Upper lobe of left lung (tissue), 4 donors: ENCODE results near the gene TSACC.

Source experiments
- EP300 ChIP-seq, 4 donors: sonication (generic); formaldehyde crosslinking; IDR thresholded peaks; one replicate each; pipeline ENCODE4 v1.5.1; 2017; ENCODE audit warnings: antibody characterized with exemption in 4 of 4, control low read depth in 2 of 4
- POLR2A ChIP-seq, 4 donors: fragments of 450-650 bp; IDR thresholded peaks; one replicate each; pipeline ENCODE4 v1.5.1; 2016 to 2017; ENCODE audit warnings: antibody characterized with exemption in 4 of 4, mild to moderate bottlenecking in 2 of 4
- POLR2AphosphoS5 ChIP-seq, 2 donors: sonication (generic); formaldehyde crosslinking; IDR thresholded peaks; one replicate each; pipeline ENCODE4 v1.5.1; 2017; ENCODE audit warnings: antibody characterized with exemption in 2 of 2
- TF ChIP-seq, protein P1 (sequence below), 6 experiments: fragments of 450-650 bp in 4 of 6; fragments of 200-600 bp in 2 of 6; sonication (generic) in 2 of 6; IDR thresholded peaks; one replicate each; pipeline ENCODE4 v1.5.1; 2016 to 2019; ENCODE audit warnings: antibody characterized with exemption in 6 of 6

DNA sequence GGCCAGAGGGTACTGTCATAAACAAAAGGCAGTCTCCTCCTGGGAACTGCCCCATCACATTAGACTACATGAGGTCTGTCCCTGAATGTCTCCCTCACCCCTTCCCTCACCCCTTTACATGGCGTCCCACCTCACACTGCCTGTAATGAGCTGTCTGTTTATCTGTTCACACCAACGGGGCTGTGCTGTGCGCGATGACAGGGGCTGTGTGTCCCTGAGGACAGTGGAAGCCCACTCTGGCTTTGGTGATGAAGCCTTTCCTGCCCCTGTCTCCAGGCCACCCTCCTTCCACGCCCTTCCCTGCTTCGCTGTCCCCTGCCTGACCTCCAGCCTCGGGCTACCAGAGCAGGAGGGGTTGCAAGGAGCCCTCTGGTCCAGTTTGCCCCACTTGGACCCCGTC, 53.4 kb downstream of the TSACC start:
- TF ChIP-seq EP300 (IDR thresholded peaks at IDR 0.05) = no peak
- TF ChIP-seq, protein P1, sequence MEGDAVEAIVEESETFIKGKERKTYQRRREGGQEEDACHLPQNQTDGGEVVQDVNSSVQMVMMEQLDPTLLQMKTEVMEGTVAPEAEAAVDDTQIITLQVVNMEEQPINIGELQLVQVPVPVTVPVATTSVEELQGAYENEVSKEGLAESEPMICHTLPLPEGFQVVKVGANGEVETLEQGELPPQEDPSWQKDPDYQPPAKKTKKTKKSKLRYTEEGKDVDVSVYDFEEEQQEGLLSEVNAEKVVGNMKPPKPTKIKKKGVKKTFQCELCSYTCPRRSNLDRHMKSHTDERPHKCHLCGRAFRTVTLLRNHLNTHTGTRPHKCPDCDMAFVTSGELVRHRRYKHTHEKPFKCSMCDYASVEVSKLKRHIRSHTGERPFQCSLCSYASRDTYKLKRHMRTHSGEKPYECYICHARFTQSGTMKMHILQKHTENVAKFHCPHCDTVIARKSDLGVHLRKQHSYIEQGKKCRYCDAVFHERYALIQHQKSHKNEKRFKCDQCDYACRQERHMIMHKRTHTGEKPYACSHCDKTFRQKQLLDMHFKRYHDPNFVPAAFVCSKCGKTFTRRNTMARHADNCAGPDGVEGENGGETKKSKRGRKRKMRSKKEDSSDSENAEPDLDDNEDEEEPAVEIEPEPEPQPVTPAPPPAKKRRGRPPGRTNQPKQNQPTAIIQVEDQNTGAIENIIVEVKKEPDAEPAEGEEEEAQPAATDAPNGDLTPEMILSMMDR (IDR thresholded peaks at IDR 0.05) = no peak
- no peak for TF ChIP-seq POLR2A (IDR thresholded peaks at IDR 0.05)
- TF ChIP-seq POLR2AphosphoS5 (IDR thresholded peaks at IDR 0.05) = no peak
